MM.1S (cell line): ENCODE data around the gene MPZL2.
"Not testable (repeated sequence)": the region's sequence is repeated elsewhere in the genome, so short reads cannot be mapped to it uniquely, and the experiment has no call there.

Source experiments
- CTCF ChIP-seq: fragments of 300-600 bp; sonication (generic); IDR thresholded peaks from 2 replicates; pipeline ENCODE4 v1.5.1; 2016; ENCODE audit warnings: antibody characterized with exemption, low read length, mixed read lengths
- EZH2 ChIP-seq: fragments of 300-600 bp; sonication (generic); optimal IDR thresholded peaks from 2 replicates; pipeline ENCODE3; 2017; ENCODE audit warnings: low read depth, mild to moderate bottlenecking, antibody characterized with exemption, low read length, mixed read lengths
- EZH2phosphoT487 ChIP-seq: fragments of 300-600 bp; sonication (generic); IDR thresholded peaks from 2 replicates; pipeline ENCODE4 v1.6.1; 2018; ENCODE audit warnings: antibody characterized with exemption, low read length

GRCh38 chr11:118308995-118309528, 45.0 kb upstream of the MPZL2 start:
- not testable (repeated sequence) for TF ChIP-seq CTCF, EZH2, EZH2phosphoT487
